Esophagus muscularis mucosa (tissue), 4 donors: ENCODE data around the gene ADAMTS18.

Experiments used
- CTCF ChIP-seq, 3 experiments: fragments of 200-600 bp in 2 of 3; fragments of 450-650 bp in 1 of 3; sonication (generic) in 2 of 3; IDR thresholded peaks; one replicate each; pipeline ENCODE4 v1.5.1; 2017 to 2019; ENCODE audit warnings: antibody characterized with exemption in 3 of 3, mild to moderate bottlenecking in 2 of 3, moderate library complexity in 1 of 3
- EP300 ChIP-seq: sonication (generic); formaldehyde crosslinking; IDR thresholded peaks from one replicate; pipeline ENCODE4 v1.6.1; 2017; ENCODE audit warnings: antibody characterized with exemption
- POLR2A ChIP-seq: fragments of 450-650 bp; IDR thresholded peaks from one replicate; pipeline ENCODE4 v1.6.1; 2017; ENCODE audit warnings: antibody characterized with exemption, moderate library complexity, mild to moderate bottlenecking, low read depth

- TF ChIP-seq CTCF (IDR thresholded peaks at IDR 0.05) (no peak), POLR2A (no peak), EP300 (no peak)
Observed at GRCh38 chr16:77306075-77306474, 128.8 kb downstream of the ADAMTS18 start.
